ENCODE measurements around the gene TEX26. TPM values are rescaled to one million over a fixed set of nuclear protein-coding genes. Genes with fewer than 3 reads are reported as not detected.

Gene TEX26
- total RNA-seq (2012; rRNA removed) = not detected in 2 replicates

- no peak within 1 kb of the TSS for H3K4me3 ChIP-seq (ENCODE audit: low read length)
- no peaks in the 10 kb centered on the region for H3K4me1 ChIP-seq (ENCODE audit: control insufficient read depth, insufficient read depth, low read length)
- H3K27me3 ChIP-seq (ENCODE audit: control insufficient read depth, insufficient read depth, low read length) = peaks cover 61% of the 10 kb centered on the region
- peak within 1 kb of the TSS; percentile 55 for H3K4me2 ChIP-seq (ENCODE audit: low read length)
- no peak within 1 kb of the TSS for H3K9ac ChIP-seq (ENCODE audit: low read depth, low read length)
- H3K36me3 ChIP-seq (ENCODE audit: insufficient read depth, low read length) = no peaks in the 10 kb centered on the region
- H3K9me3 ChIP-seq (replicated peaks; ENCODE audit: low read length) = no peaks in the 10 kb centered on the region
Measured at GRCh38 chr13:30932481-30933353, at the start of gene TEX26. TEX26 (plus strand) TSS chr13:30932656; CDS start chr13:30932716, 60 bp downstream.

GRCh38 chr13:30882996-30883766, 49.3 kb upstream of the TEX26 start:
- Histone ChIP-seq H3K4me2 (ENCODE audit: low read length) (no peak overlapping the region), H3K9ac (ENCODE audit: low read depth, low read length) (no peak overlapping the region), H3K36me3 (ENCODE audit: insufficient read depth, low read length) (no peaks in the 10 kb centered on the region)

GRCh38 chr13:30884543-30884942, 47.9 kb upstream of the TEX26 start:
- Histone ChIP-seq H3K9me3 (replicated peaks; ENCODE audit: low read length) (no peaks in the 10 kb centered on the region), H3K27me3 (ENCODE audit: control insufficient read depth, insufficient read depth, low read length) (no peaks in the 10 kb centered on the region), H3K4me3 (ENCODE audit: low read length) (no peak overlapping the region), H3K4me2 (ENCODE audit: low read length) (no peak overlapping the region), H3K9ac (ENCODE audit: low read depth, low read length) (no peak overlapping the region), H3K4me1 (ENCODE audit: control insufficient read depth, insufficient read depth, low read length) (peaks cover 27% of the 10 kb centered on the region), H3K36me3 (ENCODE audit: insufficient read depth, low read length) (no peaks in the 10 kb centered on the region)

More at GRCh38 chr13:30882996-30883766, 49.3 kb upstream of the TEX26 start:
- Histone ChIP-seq H3K4me3 (ENCODE audit: low read length) (no peak overlapping the region), H3K4me1 (ENCODE audit: control insufficient read depth, insufficient read depth, low read length) (peaks cover 27% of the 10 kb centered on the region), H3K9me3 (replicated peaks; ENCODE audit: low read length) (no peaks in the 10 kb centered on the region), H3K27me3 (ENCODE audit: control insufficient read depth, insufficient read depth, low read length) (no peaks in the 10 kb centered on the region)

GRCh38 chr13:30889196-30889690, 43.2 kb upstream of the TEX26 start:
- Histone ChIP-seq H3K27me3 (ENCODE audit: control insufficient read depth, insufficient read depth, low read length) (no peaks in the 10 kb centered on the region), H3K36me3 (ENCODE audit: insufficient read depth, low read length) (no peaks in the 10 kb centered on the region), H3K4me3 (ENCODE audit: low read length) (no peak overlapping the region), H3K4me1 (ENCODE audit: control insufficient read depth, insufficient read depth, low read length) (no peaks in the 10 kb centered on the region), H3K9ac (ENCODE audit: low read depth, low read length) (no peak overlapping the region), H3K9me3 (replicated peaks; ENCODE audit: low read length) (no peaks in the 10 kb centered on the region), H3K4me2 (ENCODE audit: low read length) (no peak overlapping the region)

GRCh38 chr13:30892966-30893365, 39.5 kb upstream of the TEX26 start:
- Histone ChIP-seq H3K4me2 (ENCODE audit: low read length) (no peak overlapping the region), H3K36me3 (ENCODE audit: insufficient read depth, low read length) (no peaks in the 10 kb centered on the region), H3K4me3 (ENCODE audit: low read length) (no peak overlapping the region), H3K27me3 (ENCODE audit: control insufficient read depth, insufficient read depth, low read length) (no peaks in the 10 kb centered on the region), H3K4me1 (ENCODE audit: control insufficient read depth, insufficient read depth, low read length) (peaks cover 19% of the 10 kb centered on the region), H3K9me3 (replicated peaks; ENCODE audit: low read length) (no peaks in the 10 kb centered on the region), H3K9ac (ENCODE audit: low read depth, low read length) (no peak overlapping the region)

GRCh38 chr13:30895773-30896172, 36.7 kb upstream of the TEX26 start:
- H3K9ac ChIP-seq (ENCODE audit: low read depth, low read length) = peak overlapping the region; percentile 82
- no peak overlapping the region for H3K4me3 ChIP-seq (ENCODE audit: low read length)

GRCh38 chr13:30898070-30898469, 34.4 kb upstream of the TEX26 start:
- H3K4me1 ChIP-seq (ENCODE audit: control insufficient read depth, insufficient read depth, low read length) = peaks cover 48% of the 10 kb centered on the region
- H3K4me3 ChIP-seq (ENCODE audit: low read length) = no peak overlapping the region
- H3K9me3 ChIP-seq (replicated peaks; ENCODE audit: low read length) = no peaks in the 10 kb centered on the region
- no peaks in the 10 kb centered on the region for H3K27me3 ChIP-seq (ENCODE audit: control insufficient read depth, insufficient read depth, low read length)
- H3K9ac ChIP-seq (ENCODE audit: low read depth, low read length) = peak overlapping the region; percentile 55
- no peak overlapping the region for H3K4me2 ChIP-seq (ENCODE audit: low read length)
- H3K36me3 ChIP-seq (ENCODE audit: insufficient read depth, low read length) = no peaks in the 10 kb centered on the region

More at GRCh38 chr13:30895773-30896172, 36.7 kb upstream of the TEX26 start:
- Histone ChIP-seq H3K9me3 (replicated peaks; ENCODE audit: low read length) (no peaks in the 10 kb centered on the region), H3K36me3 (ENCODE audit: insufficient read depth, low read length) (no peaks in the 10 kb centered on the region), H3K4me2 (ENCODE audit: low read length) (peak overlapping the region; percentile 53), H3K27me3 (ENCODE audit: control insufficient read depth, insufficient read depth, low read length) (no peaks in the 10 kb centered on the region), H3K4me1 (ENCODE audit: control insufficient read depth, insufficient read depth, low read length) (peaks cover 47% of the 10 kb centered on the region)

- H3K27me3 ChIP-seq (ENCODE audit: control insufficient read depth, insufficient read depth, low read length) = no peaks in the 10 kb centered on the region
- no peaks in the 10 kb centered on the region for H3K9me3 ChIP-seq (replicated peaks; ENCODE audit: low read length)
- H3K4me2 ChIP-seq (ENCODE audit: low read length) = peak overlapping the region; percentile 31
- peak overlapping the region; percentile 65 for H3K9ac ChIP-seq (ENCODE audit: low read depth, low read length)
- H3K36me3 ChIP-seq (ENCODE audit: insufficient read depth, low read length) = no peaks in the 10 kb centered on the region
- no peak overlapping the region for H3K4me3 ChIP-seq (ENCODE audit: low read length)
- peaks cover 48% of the 10 kb centered on the region for H3K4me1 ChIP-seq (ENCODE audit: control insufficient read depth, insufficient read depth, low read length)
Measured at GRCh38 chr13:30898678-30899241, 33.7 kb upstream of the TEX26 start.

GRCh38 chr13:30900436-30900835, 32.0 kb upstream of the TEX26 start:
- peaks cover 46% of the 10 kb centered on the region for H3K4me1 ChIP-seq (ENCODE audit: control insufficient read depth, insufficient read depth, low read length)
- H3K9me3 ChIP-seq (replicated peaks; ENCODE audit: low read length) = no peaks in the 10 kb centered on the region
- H3K9ac ChIP-seq (ENCODE audit: low read depth, low read length) = no peak overlapping the region
- no peak overlapping the region for H3K4me2 ChIP-seq (ENCODE audit: low read length)
- peaks cover 4% of the 10 kb centered on the region for H3K27me3 ChIP-seq (ENCODE audit: control insufficient read depth, insufficient read depth, low read length)
- H3K4me3 ChIP-seq (ENCODE audit: low read length) = no peak overlapping the region
- H3K36me3 ChIP-seq (ENCODE audit: insufficient read depth, low read length) = no peaks in the 10 kb centered on the region

GRCh38 chr13:30900952-30901749, 31.3 kb upstream of the TEX26 start:
- H3K36me3 ChIP-seq (ENCODE audit: insufficient read depth, low read length) = no peaks in the 10 kb centered on the region

More at GRCh38 chr13:30900952-30901749, 31.3 kb upstream of the TEX26 start:
- Histone ChIP-seq H3K9me3 (replicated peaks; ENCODE audit: low read length) (no peaks in the 10 kb centered on the region), H3K27me3 (ENCODE audit: control insufficient read depth, insufficient read depth, low read length) (peaks cover 7% of the 10 kb centered on the region), H3K4me3 (ENCODE audit: low read length) (no peak overlapping the region), H3K4me1 (ENCODE audit: control insufficient read depth, insufficient read depth, low read length) (peaks cover 47% of the 10 kb centered on the region), H3K4me2 (ENCODE audit: low read length) (no peak overlapping the region), H3K9ac (ENCODE audit: low read depth, low read length) (no peak overlapping the region)
